ENCODE data around the gene LRRC2.

DNA sequence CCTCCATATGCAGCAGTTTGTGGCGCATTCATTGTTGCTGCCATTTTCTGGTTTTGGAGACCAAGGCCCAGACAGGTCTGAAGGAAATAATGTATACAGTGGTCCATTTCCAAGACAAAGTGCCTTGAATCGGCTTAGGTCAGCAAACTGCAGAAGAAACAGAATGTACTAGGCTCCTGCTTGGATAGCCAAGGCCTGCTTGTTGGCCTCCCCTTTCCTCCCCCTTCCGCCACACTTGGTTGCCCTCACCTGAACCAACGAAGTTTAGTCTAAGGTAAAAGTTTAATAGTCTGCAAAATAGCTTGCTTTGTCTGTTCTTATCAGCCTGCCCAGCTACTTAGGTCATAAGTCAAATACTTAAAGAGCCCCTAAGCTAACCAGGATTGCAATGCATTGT lies 80.3 kb downstream of the LRRC2 start:
- TF ChIP-seq EZH2phosphoT487 (IDR thresholded peaks at IDR 0.05; ENCODE audit: low read depth, severe bottlenecking, unreplicated experiment): no peak
- TF ChIP-seq, protein P1, sequence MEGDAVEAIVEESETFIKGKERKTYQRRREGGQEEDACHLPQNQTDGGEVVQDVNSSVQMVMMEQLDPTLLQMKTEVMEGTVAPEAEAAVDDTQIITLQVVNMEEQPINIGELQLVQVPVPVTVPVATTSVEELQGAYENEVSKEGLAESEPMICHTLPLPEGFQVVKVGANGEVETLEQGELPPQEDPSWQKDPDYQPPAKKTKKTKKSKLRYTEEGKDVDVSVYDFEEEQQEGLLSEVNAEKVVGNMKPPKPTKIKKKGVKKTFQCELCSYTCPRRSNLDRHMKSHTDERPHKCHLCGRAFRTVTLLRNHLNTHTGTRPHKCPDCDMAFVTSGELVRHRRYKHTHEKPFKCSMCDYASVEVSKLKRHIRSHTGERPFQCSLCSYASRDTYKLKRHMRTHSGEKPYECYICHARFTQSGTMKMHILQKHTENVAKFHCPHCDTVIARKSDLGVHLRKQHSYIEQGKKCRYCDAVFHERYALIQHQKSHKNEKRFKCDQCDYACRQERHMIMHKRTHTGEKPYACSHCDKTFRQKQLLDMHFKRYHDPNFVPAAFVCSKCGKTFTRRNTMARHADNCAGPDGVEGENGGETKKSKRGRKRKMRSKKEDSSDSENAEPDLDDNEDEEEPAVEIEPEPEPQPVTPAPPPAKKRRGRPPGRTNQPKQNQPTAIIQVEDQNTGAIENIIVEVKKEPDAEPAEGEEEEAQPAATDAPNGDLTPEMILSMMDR (IDR thresholded peaks at IDR 0.05; ENCODE audit: poor library complexity): no peak
